Fibroblast of lung (primary cell): ENCODE results near the gene CPEB4.

Source experiments
- CTCF ChIP-seq, 2 donors: IDR thresholded peaks in 1 of 2; conservative IDR thresholded peaks in 1 of 2; 1 replicate in 1 of 2; 2 replicates in 1 of 2; pipeline ENCODE4 v1.5.1; 2011 to 2012; ENCODE audit warnings: low read length in 2 of 2, control low read depth in 1 of 2, inconsistent platforms in 1 of 2, low read depth in 1 of 2, mild to moderate bottlenecking in 1 of 2
- EZH2 ChIP-seq: IDR thresholded peaks from 2 replicates; pipeline ENCODE4 v1.5.1; 2012; ENCODE audit warnings: low read length, control low read depth, mild to moderate bottlenecking; ENCODE audit errors: missing control alignments

GRCh38 chr5:173858670-173859407 is 29.3 kb upstream of the CPEB4 start:
- TF ChIP-seq CTCF (conservative IDR thresholded peaks at IDR 0.05 in 1 of 2, IDR thresholded peaks at IDR 0.05 in 1 of 2; ENCODE audit: low read depth in 1 of 2, low read length in 2 of 2) (no peak), EZH2 (no peak)
